Mucosa of gallbladder (tissue), 1 donor: Measurements from ENCODE around the gene TTC39B. TPM values are rescaled to one million over a fixed set of nuclear protein-coding genes. Genes with fewer than 3 reads are reported as not detected.

Experiments
- DNase-seq: peaks from one replicate; pipeline ENCODE4 v3.0.0-alpha.2; 2020; ENCODE audit warnings: low spot score
- total RNA-seq: library from RNA; stranded (reverse); gene quantifications from one replicate; pipeline ENCODE4 v1.2.1, GENCODE V29; 2021
- donor health status: DM: no; HTN: no; CAD: no.

The TTC39B gene
- total RNA-seq, 1 donor from 2014 or later: 30.2 TPM

DNA sequence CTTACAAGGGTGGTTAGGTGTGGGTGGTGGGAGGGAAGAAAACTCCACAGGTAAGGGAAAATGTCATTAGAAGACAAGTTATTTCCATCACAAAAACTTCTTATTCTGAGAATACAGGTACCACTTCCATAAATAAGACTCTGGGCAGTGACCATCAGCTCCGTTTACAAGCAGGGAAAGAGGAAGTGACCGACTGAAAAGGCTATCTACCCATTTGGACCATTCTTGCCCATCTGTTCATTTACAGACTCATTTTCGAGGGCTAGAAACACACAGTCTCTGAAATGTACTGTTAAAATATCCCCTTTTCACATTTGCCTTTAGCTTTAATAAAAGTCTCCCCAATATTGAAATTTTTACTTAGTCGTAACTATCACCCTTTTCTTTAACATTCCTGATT is 79.5 kb downstream of the TTC39B start:
- no peak for DNase-seq

DNA sequence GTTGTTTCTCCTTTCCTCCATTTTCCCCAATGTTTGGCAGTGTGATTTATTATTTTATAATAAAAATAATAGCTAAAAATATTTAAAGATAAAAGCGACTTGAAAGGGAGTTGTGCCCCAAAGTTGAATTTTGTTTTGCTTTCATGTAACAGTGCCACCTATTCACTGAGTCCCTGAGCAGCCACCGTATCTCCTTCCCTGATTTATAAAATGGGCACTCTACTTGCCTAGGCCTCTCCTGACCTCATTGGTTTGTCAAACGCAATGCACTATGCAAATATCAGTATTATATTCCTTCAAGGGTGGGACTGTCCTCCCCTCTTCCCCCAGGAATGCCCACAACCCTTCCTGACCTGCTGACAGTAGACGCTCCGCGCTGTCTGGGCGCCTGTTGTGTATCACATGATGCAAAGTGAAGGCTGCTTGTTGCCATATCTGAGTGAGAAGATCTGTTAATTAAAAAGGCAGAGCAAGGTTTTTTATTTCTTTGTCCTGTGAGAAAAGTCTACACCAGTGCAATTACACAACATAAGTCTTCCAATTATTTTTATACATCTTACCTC is 81.4 kb downstream of the TTC39B start:
- DNase-seq: no peak

DNA sequence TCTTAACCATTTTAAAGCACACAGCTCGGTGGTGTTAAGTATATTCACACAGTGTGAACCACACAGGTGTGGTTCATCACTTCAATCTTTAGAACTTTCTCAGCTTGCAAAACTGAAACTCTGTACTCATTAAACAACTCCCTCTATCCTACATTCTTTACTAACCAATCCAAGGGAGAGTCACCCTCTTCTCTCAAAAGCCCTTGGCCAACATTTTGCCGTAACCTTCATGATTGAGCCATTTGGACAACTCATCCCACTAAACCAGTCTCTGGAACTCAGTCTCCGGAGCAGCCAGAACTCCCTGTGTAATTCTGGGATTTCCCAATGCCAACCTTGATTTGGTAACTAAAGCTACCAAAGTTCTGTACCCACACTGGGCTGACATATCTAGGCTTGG is 84.7 kb downstream of the TTC39B start:
- DNase-seq: no peak

DNA sequence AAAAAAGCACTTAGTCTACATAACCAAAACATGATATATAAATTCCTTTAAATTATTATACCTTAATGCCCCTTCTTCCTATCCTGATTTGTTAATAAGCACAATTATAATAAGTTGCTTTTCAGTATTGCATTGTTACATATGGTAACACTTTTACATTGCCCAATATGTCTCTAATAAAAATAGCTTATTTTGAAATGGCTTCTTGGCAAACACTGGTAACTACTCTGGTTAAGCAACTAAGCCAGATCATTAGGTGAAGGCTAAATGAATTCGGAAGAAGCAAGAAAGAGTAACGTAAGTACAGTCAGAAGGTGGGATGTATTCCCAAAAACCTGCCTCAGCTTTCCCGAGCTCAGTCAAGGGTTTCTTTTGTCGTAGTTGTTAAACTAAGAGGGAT is 85.3 kb downstream of the TTC39B start:
- DNase-seq: no peak

DNA sequence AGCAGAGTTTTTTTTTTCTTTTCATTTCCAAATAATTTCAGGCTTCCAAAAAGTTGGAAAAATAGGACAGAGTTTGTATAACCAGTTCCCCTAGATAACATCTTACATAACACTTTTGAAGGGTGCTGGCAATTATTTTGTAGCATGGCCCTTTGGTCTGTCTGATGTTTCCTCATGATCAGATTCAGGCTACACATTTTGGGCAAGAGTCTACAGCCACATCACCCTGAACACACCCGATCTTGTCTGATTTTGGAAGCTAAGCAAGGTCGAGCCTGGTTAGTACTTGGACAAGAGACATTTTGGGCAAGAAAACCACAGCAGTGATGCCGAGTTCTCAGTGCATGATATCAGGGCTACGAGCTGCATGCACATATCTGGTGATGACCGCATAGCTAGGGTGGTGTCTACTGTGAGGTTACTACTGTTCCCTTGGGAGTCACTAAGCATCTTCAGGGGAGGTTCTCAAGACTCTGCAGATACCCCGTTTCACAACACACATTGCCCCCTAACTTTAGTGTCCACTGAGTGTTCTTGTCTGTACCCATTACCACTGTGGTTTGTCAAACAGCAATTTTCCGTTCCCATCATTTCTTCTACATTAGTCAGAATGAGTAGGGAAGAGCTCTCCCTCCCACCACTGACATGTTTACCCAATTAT is 86.2 kb downstream of the TTC39B start:
- no peak for DNase-seq

GRCh38 chr9:15219546-15219945 is 87.5 kb downstream of the TTC39B start:
- no peak for DNase-seq

- no peak for DNase-seq
Observed at GRCh38 chr9:15218994-15219393, 88.0 kb downstream of the TTC39B start.

DNA sequence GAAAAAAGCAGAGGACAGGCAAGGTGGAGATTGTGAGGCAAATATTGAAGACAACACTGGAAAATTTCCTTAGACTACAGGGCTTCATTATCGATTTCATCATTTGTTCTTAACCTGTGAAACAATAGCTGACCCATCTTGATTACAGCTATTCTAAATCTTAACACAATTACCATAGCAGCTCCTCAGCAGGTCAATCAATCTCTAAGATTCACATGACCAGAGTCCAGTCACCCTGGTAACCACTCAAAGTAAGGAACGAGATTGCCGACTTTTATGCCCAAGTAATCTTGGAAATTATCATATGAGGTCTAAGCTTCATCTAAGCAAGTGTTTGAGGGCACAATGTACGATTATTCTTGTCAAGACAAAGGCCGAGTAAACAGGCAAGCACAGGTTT is 93.8 kb downstream of the TTC39B start:
- no peak for DNase-seq

- no peak for DNase-seq
Observed at GRCh38 chr9:15211815-15212495, 95.1 kb downstream of the TTC39B start.

GRCh38 chr9:15211160-15211814 is 95.7 kb downstream of the TTC39B start:
- peak; percentile 80 for DNase-seq

- no peak for DNase-seq
Observed at GRCh38 chr9:15206903-15207696, 99.9 kb downstream of the TTC39B start.

- no peak for DNase-seq
Observed at GRCh38 chr9:15205632-15206420, 101.2 kb downstream of the TTC39B start.

DNA sequence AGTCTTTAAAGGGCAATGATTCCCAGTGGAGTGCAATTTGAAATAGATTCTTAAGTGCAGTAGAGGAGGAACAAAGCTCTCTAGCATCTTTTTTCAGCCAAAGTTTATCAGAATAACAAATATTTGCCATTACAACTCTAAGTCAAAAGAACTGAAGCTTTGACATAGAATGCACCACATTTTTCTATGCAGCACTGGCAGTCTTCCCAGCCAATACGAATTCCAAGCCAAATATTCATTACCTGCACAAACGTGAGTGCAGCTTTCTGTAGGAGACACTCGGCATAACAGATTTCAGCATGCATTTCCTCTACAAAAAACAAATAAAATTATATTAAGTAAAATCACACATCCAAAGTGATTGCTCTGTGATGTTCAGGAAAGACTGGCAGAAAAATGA is 103.4 kb downstream of the TTC39B start:
- no peak for DNase-seq

GRCh38 chr9:15200111-15200510 is 106.9 kb downstream of the TTC39B start:
- DNase-seq: no peak

DNA sequence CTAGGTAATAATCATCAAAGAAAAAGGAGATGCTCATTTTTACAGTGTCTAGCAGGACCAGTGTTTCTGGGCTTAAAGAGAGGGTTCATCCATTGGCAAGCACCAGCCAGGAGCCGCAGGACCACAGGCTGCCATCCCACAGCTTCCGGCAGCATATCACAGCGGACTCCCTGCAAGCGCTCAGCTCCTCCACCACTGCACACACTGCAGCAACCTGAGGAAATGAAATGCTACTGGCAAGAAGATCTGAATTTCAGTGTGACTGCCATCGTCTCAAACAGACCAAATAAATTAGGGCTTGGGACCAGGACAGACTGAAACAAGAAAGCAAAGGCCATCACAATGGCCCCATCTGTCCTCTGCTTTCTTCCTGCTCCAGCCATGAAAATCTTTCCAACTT is 114.2 kb downstream of the TTC39B start:
- no peak for DNase-seq

- DNase-seq: no peak
Observed at GRCh38 chr9:15191378-15191777, 115.6 kb downstream of the TTC39B start.

DNA sequence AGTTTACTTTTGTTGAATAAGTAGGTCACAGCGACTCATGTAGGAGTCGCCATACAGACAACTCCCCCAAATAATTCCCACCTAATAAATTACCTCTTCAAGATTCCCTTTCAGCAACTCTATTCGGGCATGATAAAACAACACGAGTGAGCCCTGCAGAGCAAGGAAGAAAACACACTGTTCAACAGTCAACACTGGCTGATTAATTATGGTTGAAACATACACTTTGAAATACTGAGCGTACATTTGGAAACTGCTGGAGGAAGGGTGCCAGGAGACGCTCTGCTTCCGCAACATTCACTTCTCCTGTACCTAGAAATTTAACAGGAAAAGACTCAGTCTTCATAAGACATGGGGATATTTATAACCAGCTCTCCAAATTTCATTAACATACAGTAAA is 117.5 kb downstream of the TTC39B start:
- DNase-seq: no peak

GRCh38 chr9:15187589-15187988 is 119.4 kb downstream of the TTC39B start:
- DNase-seq: no peak

- DNase-seq: no peak
Observed at GRCh38 chr9:15182730-15183129, 124.3 kb downstream of the TTC39B start.

DNA sequence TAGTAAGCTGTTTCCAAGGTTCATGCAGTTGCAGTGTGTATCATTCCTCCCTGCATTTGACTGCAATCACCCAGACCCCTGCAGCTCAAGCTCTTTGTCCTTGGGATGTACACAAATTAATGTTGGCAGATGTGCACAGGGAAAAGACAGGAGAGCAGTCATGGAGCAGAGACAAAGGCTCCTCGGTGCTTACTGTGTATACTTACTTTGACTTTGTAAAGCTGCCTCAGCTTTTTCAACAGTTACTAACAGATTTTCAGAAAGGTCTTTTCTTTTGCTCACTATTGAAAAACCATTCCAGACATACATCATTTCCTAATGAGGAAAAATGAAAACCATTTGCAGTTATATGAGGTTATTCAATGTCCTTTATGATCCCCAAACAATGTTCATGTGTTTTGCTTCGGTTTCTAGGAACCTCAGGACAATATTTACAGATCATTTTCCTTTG is 124.9 kb downstream of the TTC39B start:
- no peak for DNase-seq

GRCh38 chr9:15180124-15180523 is 126.9 kb downstream of the TTC39B start:
- DNase-seq: no peak
